Hepatocyte (in vitro differentiated cells): ENCODE results near the gene SLC23A2.

ENCODE experiments used
- CTCF ChIP-seq: fragments of 200-600 bp; sonication (generic); IDR thresholded peaks from 2 replicates; pipeline ENCODE4 v1.5.1; 2016; ENCODE audit warnings: antibody characterized with exemption, mild to moderate bottlenecking; ENCODE audit not compliant: poor library complexity
- EZH2 ChIP-seq: fragments of 200-600 bp; sonication (generic); IDR thresholded peaks from 2 replicates; pipeline ENCODE4 v1.6.1; 2016; ENCODE audit warnings: antibody characterized with exemption, mild to moderate bottlenecking, borderline replicate concordance
- EZH2phosphoT487 ChIP-seq: fragments of 200-600 bp; sonication (generic); IDR thresholded peaks from one replicate; pipeline ENCODE4 v1.6.1; 2018; ENCODE audit warnings: antibody characterized with exemption, mild to moderate bottlenecking, low read depth, moderate library complexity; ENCODE audit not compliant: unreplicated experiment, severe bottlenecking

GRCh38 chr20:4924032-4924431, 77.3 kb downstream of the SLC23A2 start:
- TF ChIP-seq EZH2 (no peak), EZH2phosphoT487 (no peak), CTCF (no peak)
